RWPE1 (cell line): ENCODE data around the gene PDE4D.

Experiments used
- CTCF ChIA-PET: fragments of 350-600 bp; sonication (Branson Sonifier 250); formaldehyde crosslinking; extraction: SDS; loops from one replicate; lab custom pipeline; 2021; lab: Yijun Ruan, JAX
- POLR2A ChIA-PET: fragments of 400-600 bp; formaldehyde crosslinking; extraction: SDS; loops from one replicate; lab custom pipeline; 2020; ENCODE audit warnings: antibody characterized with exemption; ENCODE audit not compliant: low non-redundant PET; lab: Yijun Ruan, JAX
- DNase-seq: peaks from one replicate; pipeline ENCODE4 v3.0.0; 2012; ENCODE audit warnings: low spot score
- H3K27ac ChIP-seq: fragments of 450-650 bp; 2 replicates; pipeline ENCODE4 v1.5.1; 2017
- TF ChIP-seq, protein P1 (sequence below): fragments of 450-650 bp; conservative IDR thresholded peaks from 2 replicates; pipeline ENCODE4 v1.5.1; 2017; ENCODE audit warnings: low read depth, mild to moderate bottlenecking

Gene PDE4D

GRCh38 chr5:59103303-59103702 is 790.2 kb downstream of the PDE4D start:
- TF ChIP-seq, protein P1, sequence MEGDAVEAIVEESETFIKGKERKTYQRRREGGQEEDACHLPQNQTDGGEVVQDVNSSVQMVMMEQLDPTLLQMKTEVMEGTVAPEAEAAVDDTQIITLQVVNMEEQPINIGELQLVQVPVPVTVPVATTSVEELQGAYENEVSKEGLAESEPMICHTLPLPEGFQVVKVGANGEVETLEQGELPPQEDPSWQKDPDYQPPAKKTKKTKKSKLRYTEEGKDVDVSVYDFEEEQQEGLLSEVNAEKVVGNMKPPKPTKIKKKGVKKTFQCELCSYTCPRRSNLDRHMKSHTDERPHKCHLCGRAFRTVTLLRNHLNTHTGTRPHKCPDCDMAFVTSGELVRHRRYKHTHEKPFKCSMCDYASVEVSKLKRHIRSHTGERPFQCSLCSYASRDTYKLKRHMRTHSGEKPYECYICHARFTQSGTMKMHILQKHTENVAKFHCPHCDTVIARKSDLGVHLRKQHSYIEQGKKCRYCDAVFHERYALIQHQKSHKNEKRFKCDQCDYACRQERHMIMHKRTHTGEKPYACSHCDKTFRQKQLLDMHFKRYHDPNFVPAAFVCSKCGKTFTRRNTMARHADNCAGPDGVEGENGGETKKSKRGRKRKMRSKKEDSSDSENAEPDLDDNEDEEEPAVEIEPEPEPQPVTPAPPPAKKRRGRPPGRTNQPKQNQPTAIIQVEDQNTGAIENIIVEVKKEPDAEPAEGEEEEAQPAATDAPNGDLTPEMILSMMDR: no peak
- no peak for DNase-seq
- ChIA-PET CTCF (interaction anchor here (0.6 to 0.7 kb wide), 2 partner anchors 25 to 303 kb away, joined by 3 read pairs; no protein-coding TSS in a partner anchor), POLR2A (no interaction called here)
- H3K27ac ChIP-seq: no peak overlapping the region

- POLR2A ChIA-PET: no interaction called here
Observed at GRCh38 chr5:59102437-59102836, 791.1 kb downstream of the PDE4D start.

DNA sequence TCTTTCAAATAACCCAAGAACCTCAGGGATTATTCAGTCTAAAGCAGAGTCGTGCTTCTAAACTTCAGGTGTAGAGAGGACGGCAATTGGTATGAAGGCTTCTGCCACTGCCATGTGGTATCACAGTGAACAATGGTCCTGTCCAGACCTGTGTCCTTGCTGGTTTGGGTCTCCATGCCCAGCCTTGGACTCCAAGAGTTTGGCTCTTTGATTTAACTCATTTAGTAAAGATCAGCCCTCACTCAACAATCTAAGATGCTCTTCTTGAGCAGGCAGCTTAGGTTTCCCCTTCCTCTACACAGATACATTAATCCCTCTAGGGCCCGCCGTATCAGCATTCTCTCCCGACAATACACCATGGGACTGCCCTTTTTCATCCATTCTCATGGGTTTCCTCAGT is 792.7 kb downstream of the PDE4D start:
- no peak overlapping the region for H3K27ac ChIP-seq
- ChIA-PET CTCF (no interaction called here), POLR2A (no interaction called here)
- TF ChIP-seq, protein P1: no peak
- DNase-seq: no peak

More at GRCh38 chr5:59102437-59102836, 791.1 kb downstream of the PDE4D start:
- no peak for DNase-seq
- CTCF ChIA-PET: no interaction called here
- no peak overlapping the region for H3K27ac ChIP-seq
- TF ChIP-seq, protein P1: no peak

DNA sequence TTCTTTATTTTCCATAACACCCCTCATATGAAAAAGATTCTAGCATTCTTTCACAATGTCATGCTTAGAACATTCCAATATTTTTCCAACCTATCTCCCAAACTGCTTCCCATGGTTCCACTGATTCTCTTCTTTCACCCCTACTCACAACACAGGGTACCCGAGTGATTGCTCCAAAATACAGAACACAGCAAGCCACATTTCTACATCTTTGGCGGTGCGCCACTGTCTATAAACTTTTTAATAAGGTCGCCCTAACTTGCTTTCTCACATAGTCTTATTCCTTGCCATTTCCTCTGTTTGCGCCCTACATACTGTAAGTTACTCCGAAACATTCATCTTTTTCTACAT is 793.6 kb downstream of the PDE4D start:
- no peak overlapping the region for H3K27ac ChIP-seq
- POLR2A ChIA-PET: no interaction called here
- CTCF ChIA-PET: no interaction called here

DNA sequence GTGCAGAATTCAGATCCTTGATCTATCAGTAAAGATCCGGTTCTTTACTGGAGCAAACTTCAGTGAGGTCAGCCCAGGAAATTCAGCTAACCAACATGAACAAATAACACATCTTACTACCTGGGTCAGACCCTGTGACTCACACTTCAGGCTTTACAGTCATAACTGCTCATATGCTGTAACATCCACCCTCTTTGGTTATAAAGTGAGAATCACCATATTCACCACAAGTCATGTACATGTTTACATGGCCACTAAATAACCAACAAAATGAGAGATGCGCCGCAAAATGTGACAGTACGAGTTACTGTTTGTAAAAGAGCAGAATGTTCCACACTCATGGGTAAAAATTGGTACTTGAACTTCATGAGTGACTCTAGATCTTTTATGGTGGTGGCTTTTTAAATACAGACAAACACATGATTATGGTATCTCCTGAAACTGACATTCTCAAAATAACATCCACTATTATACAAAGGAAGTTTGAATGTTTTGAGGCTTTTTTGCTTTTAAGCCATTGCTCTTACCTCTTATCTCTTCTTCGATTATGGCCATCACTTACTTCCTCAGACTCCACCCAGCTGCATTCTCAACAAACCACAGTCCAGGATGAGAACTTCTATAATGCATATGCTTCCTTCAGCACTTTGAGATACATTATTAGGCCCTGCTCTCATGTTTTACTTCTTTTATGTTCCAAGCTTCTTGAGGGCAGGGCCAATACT is 794.1 kb downstream of the PDE4D start:
- peak; percentile 92 for DNase-seq
- H3K27ac ChIP-seq: no peak overlapping the region
- ChIA-PET CTCF (no interaction called here), POLR2A (no interaction called here)
- TF ChIP-seq, protein P1: no peak

More for the DNA sequence above, 793.6 kb downstream of the PDE4D start:
- TF ChIP-seq, protein P1: no peak
- no peak for DNase-seq

DNA sequence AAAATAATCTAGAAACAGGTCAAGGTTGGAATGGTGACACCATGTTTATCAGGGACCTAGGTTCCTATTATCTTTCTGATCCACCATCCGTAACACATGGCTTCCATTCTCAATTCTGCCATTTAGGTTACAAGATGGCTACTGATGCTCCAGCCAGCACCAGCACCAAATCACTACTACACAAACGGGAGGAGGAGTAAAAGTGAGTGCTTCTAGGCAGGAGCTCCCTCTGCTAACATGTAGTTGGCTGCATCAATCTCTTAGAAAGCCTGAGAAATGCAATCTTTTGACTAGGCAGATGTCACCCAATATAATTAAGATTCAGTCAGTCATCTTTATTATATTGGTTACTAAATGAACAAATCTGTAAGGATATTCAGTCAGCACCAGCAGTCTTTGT is 794.8 kb downstream of the PDE4D start:
- ChIA-PET CTCF (no interaction called here), POLR2A (no interaction called here)
- H3K27ac ChIP-seq: no peak overlapping the region

More for the DNA sequence above, 794.8 kb downstream of the PDE4D start:
- TF ChIP-seq, protein P1: no peak
- no peak for DNase-seq
